HepG2 (cell line): ENCODE measurements around the gene CBLC. TPM values are rescaled to one million over a fixed set of nuclear protein-coding genes. Genes with fewer than 3 reads are reported as not detected.
A peak's percentile ranks its signal among the peaks of the same experiment; 100 is the strongest.

Source experiments
- ATAC-seq: fragments of 200-7000 bp; cut with Tn5 transposase; 3 replicates; pipeline ENCODE4 v1.9.1; 2020; ENCODE audit warnings: mild to moderate bottlenecking, moderate library complexity
- BruUV-seq: library from RNA; stranded (reverse); fragments of 400-500 nt; replicated peaks from 2 replicates; lab custom pipeline; 2021; lab: Mats Ljungman, UMichigan
- CTCF ChIA-PET: fragments of 300-600 bp; formaldehyde crosslinking; extraction: SDS; loops from one replicate; lab custom pipeline; 2021; ENCODE audit warnings: low total read pairs, inconsistent platforms, low intra/inter-chr PET ratio; lab: Yijun Ruan, JAX
- POLR2A ChIA-PET: fragments of 350-600 bp; sonication (Branson Sonifier 250); formaldehyde crosslinking; loops from one replicate; lab custom pipeline; 2020; ENCODE audit warnings: antibody characterized with exemption, inconsistent platforms; lab: Yijun Ruan, JAX
- DNase-seq: peaks from one replicate; pipeline ENCODE4 v3.0.0-alpha.2; 2015; ENCODE audit warnings: low spot score
- FAIRE-seq: peaks from 3 replicates; lab custom pipeline; 2011; peaks lifted over from hg19 to GRCh38; lab: Jason Lieb, UNC
- H2AFZ ChIP-seq: one replicate; pipeline ENCODE4 v1.6.1; 2011; ENCODE audit warnings: low read length, inconsistent platforms
- H3K27ac ChIP-seq: fragments of 300-600 bp; 3 replicates; pipeline ENCODE4 v1.8.0; 2011; ENCODE audit warnings: mixed run types, mild to moderate bottlenecking, mixed read lengths, low read length, inconsistent platforms; ENCODE audit not compliant: insufficient read depth; ENCODE audit errors: extremely low read length
- H3K27me3 ChIP-seq, 2 experiments: fragments of 200-600 bp in 1 of 2; 2 replicates in 1 of 2; 3 replicates in 1 of 2; pipeline versions ENCODE4 v1.6.0 to v1.8.0; 2011; ENCODE audit warnings: low read length in 2 of 2, mild to moderate bottlenecking in 2 of 2, moderate library complexity in 2 of 2, inconsistent platforms in 1 of 2; ENCODE audit not compliant: insufficient read depth in 2 of 2, control insufficient read depth in 1 of 2
- H3K36me3 ChIP-seq, 2 experiments: fragments of 200-600 bp in 1 of 2; replicated peaks in 1 of 2; 2 replicates in 1 of 2; 3 replicates in 1 of 2; pipeline versions ENCODE4 v1.5.1 to v1.8.0; 2011; ENCODE audit warnings: low read length in 2 of 2, inconsistent platforms in 1 of 2; ENCODE audit not compliant: insufficient read depth in 2 of 2, control insufficient read depth in 1 of 2
- H3K4me1 ChIP-seq: 2 replicates; pipeline ENCODE4 v1.5.1; 2012; ENCODE audit warnings: low read length, inconsistent platforms; ENCODE audit not compliant: insufficient read depth
- H3K4me2 ChIP-seq: 2 replicates; pipeline ENCODE4 v1.6.0; 2011; ENCODE audit warnings: low read depth, low read length, inconsistent platforms
- H3K4me3 ChIP-seq, 3 experiments: fragments of 200-600 bp in 1 of 3; sonication (generic), shearing (Covaris generic) in 1 of 3; replicated peaks in 1 of 3; 2 replicates each; pipeline ENCODE4 v1.5.1; 2011 to 2016; ENCODE audit warnings: low read length in 3 of 3, inconsistent platforms in 2 of 3, low read depth in 2 of 3, mild to moderate bottlenecking in 2 of 3, control low read depth in 1 of 3, mixed read lengths in 1 of 3; ENCODE audit not compliant: insufficient read depth in 1 of 3
- H3K79me2 ChIP-seq: one replicate; pipeline ENCODE4 v1.6.1; 2011; ENCODE audit warnings: low read length, inconsistent platforms; ENCODE audit not compliant: insufficient read depth
- H3K9ac ChIP-seq: 2 replicates; pipeline ENCODE4 v1.6.0; 2011; ENCODE audit warnings: mild to moderate bottlenecking, low read depth, low read length, inconsistent platforms; ENCODE audit not compliant: insufficient read depth
- H3K9me3 ChIP-seq: 2 replicates; pipeline ENCODE4 v1.5.1; 2012; ENCODE audit warnings: mild to moderate bottlenecking, low read length
- H4K20me1 ChIP-seq: 2 replicates; pipeline ENCODE4 v1.6.0; 2011; ENCODE audit warnings: inconsistent platforms, mild to moderate bottlenecking, low read length, moderate library complexity; ENCODE audit not compliant: insufficient read depth
- ERF ChIP-seq: IDR thresholded peaks from 2 replicates; pipeline ENCODE4 v1.6.1; 2018; ENCODE audit warnings: missing biosample characterization, missing genetic modification reagents
- GTF3A ChIP-seq: sonication (generic); formaldehyde crosslinking; conservative IDR thresholded peaks from 2 replicates; pipeline ENCODE4 v1.4.0; 2020; ENCODE audit warnings: mild to moderate bottlenecking, missing genetic modification reagents
- KLF15 ChIP-seq: sonication (generic); formaldehyde crosslinking; IDR thresholded peaks from 2 replicates; pipeline ENCODE4 v1.8.1; 2023; ENCODE audit warnings: borderline replicate concordance, mild to moderate bottlenecking, inconsistent platforms, missing genetic modification reagents, mixed read lengths
- MBNL3 ChIP-seq: fragments of 250-450 bp; sonication (Bioruptor Pico); conservative IDR thresholded peaks from 2 replicates; pipeline ENCODE4 v1.8.0; 2022; ENCODE audit warnings: mild to moderate bottlenecking, inconsistent platforms
- ZNF407 ChIP-seq: sonication (generic); formaldehyde crosslinking; IDR thresholded peaks from one replicate; pipeline ENCODE4 v1.5.1; 2020; ENCODE audit warnings: mild to moderate bottlenecking, missing genetic modification reagents; ENCODE audit errors: not compliant biosample characterization
- ZNF768 ChIP-seq: sonication (generic); formaldehyde crosslinking; IDR thresholded peaks from 2 replicates; pipeline ENCODE4 v1.4.0; 2020; ENCODE audit warnings: missing genetic modification reagents
- WGBS: methylation state at CpG from one replicate; pipeline ENCODE4 v1.1.6; 2017; ENCODE audit warnings: low lambda C conversion rate; 5-methylcytosine and 5-hydroxymethylcytosine counted together
- in situ Hi-C: cut with HindIII; loops from 2 replicates; pipeline ENCODE4 v1.10.0; 2017; ENCODE audit warnings: low pct_unique_long_range_greater_than_20kb; ENCODE audit not compliant: extremely low pct_ligation_motif_present
- intact Hi-C: fragments of 100-400 bp; cut with micrococcal nuclease; formaldehyde crosslinking; loops from one replicate; pipeline ENCODE4 v1.10.0; 2022; ENCODE audit not compliant: unreplicated experiment
- polyA plus RNA-seq, 8 experiments: library from polyadenylated mRNA; depleted of rRNA in 3 of 8; stranded (reverse) in 7 of 8; unstranded in 1 of 8; fragments of >200 nt; fragmentation: Illumina TruSeq in 4 of 8; extraction: Trizol in 4 of 8; gene quantifications; 2 replicates each; pipeline versions ENCODE4 v1.2.1 to v1.2.3, GENCODE V29; 2011 to 2016; ENCODE audit warnings: low read depth in 4 of 8, missing spikeins in 1 of 8, mixed read lengths in 1 of 8; ENCODE audit not compliant: insufficient read depth in 1 of 8
- total RNA-seq, 5 experiments: library from RNA; depleted of rRNA; stranded (reverse); fragments of >200 nt; fragmentation: Illumina TruSeq; extraction: Trizol; gene quantifications; 2 replicates each; pipeline ENCODE4 v1.2.3, GENCODE V29; 2016; ENCODE audit warnings: low read depth in 1 of 5

CBLC gene
- total and polyA plus RNA-seq, 2 of the 13 experiments (the other 11 are each of a cell fraction or from before 2014, with no cell fraction given) = 1.8 to 2.6 TPM

DNA sequence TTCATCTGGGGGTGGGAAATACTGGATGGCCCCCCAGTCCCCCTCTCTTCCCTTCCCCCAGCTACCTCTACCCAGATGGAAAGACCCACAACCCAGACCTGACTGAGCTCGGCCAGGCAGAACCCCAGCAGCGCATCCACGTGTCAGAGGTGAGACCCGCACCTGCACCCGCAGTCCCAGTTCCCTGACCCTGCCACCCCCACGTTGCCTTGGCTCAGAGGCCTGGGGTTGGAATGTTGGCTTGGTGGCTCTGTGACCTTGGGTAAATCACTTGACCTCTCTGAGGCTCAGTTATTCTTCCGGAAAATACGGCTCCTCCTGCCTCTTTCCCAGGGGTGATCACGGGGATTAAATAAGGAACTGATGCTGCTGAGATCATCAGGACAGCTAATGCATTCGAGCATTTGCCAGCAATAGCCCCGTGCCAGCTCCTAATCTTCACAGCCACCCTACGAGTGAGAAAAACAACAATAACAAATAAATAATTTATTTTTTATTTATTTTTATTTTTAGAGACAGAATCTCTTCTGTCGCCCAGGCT lies 12.3 kb downstream of the CBLC start:
- no peak overlapping the region for H3K4me2 ChIP-seq
- CTCF ChIA-PET = no interaction called here
- no peak overlapping the region for H3K27ac ChIP-seq
- TF ChIP-seq ERF (CRISPR knock-in tag) = no peak
- no peak for TF ChIP-seq ZNF407 (CRISPR knock-in tag)
- no peak for TF ChIP-seq KLF15 (CRISPR knock-in tag)
- TF ChIP-seq MBNL3 (CRISPR knock-in tag) = no peak
- peak; percentile 95 for TF ChIP-seq ZNF768
- TF ChIP-seq GTF3A (CRISPR knock-in tag) = no peak
- no peak for ATAC-seq
- no peaks in the 10 kb centered on the region for H3K9me3 ChIP-seq
- H3K36me3 ChIP-seq = no peaks in the 10 kb centered on the region
- H3K79me2 ChIP-seq = no peaks in the 10 kb centered on the region
- H2AFZ ChIP-seq = no peak overlapping the region
- H3K27me3 ChIP-seq = no peaks in the 10 kb centered on the region
- intact Hi-C loops (no loop called here), in situ Hi-C loops (loop anchor here (10.0 kb wide), 1 partner anchor 55 kb away; the partner anchor contains the start of gene NECTIN2)
- no peak overlapping the region for H3K9ac ChIP-seq
- peaks cover 31% of the 10 kb centered on the region for H3K4me1 ChIP-seq
- no peak for DNase-seq
- no TSS peak for BruUV-seq
- no peak for FAIRE-seq
- 87% methylated on average over 9 of the region's 13 CpGs for WGBS
- POLR2A ChIA-PET = interaction anchor here (1.3 kb wide), 1 partner anchor 17 kb away, joined by 3 read pairs; no protein-coding TSS in a partner anchor
- no peaks in the 10 kb centered on the region for H4K20me1 ChIP-seq
- no peak overlapping the region for H3K4me3 ChIP-seq
